ENCODE data around the gene CFAP73. TPM values are rescaled to one million over a fixed set of nuclear protein-coding genes. Genes with fewer than 3 reads are reported as not detected.

CFAP73 gene
- total RNA-seq, 1 donor from 2014 or later: not detected

DNA sequence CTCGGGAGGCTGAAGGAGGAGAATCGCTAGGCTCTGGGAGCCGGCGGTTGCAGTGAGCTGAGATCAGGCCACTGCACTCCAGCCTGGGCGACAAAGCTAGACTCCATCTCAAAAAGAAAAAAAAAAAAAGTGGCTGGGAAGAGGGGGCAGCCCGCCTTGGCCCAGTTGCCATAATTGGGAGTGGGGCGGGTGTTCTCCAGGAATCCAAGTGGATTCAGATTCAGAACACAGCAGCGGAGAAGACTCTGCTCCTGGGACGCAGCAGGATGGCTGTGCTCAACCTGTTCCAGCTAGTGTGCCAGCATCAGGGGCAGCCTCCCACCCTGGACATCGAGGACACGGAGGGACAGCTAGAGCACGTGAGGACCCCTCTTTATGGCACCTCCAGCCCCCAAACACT, 5.5 kb downstream of the CFAP73 start:
- Histone ChIP-seq H3K4me3 (ENCODE audit: low read depth, low read length) (no peak overlapping the region), H3K27me3 (ENCODE audit: control insufficient read depth, insufficient read depth, low read length) (peaks cover 34% of the 10 kb centered on the region), H3K36me3 (ENCODE audit: control insufficient read depth, insufficient read depth, low read length) (peaks cover 2% of the 10 kb centered on the region)
- TF ChIP-seq, protein P1, sequence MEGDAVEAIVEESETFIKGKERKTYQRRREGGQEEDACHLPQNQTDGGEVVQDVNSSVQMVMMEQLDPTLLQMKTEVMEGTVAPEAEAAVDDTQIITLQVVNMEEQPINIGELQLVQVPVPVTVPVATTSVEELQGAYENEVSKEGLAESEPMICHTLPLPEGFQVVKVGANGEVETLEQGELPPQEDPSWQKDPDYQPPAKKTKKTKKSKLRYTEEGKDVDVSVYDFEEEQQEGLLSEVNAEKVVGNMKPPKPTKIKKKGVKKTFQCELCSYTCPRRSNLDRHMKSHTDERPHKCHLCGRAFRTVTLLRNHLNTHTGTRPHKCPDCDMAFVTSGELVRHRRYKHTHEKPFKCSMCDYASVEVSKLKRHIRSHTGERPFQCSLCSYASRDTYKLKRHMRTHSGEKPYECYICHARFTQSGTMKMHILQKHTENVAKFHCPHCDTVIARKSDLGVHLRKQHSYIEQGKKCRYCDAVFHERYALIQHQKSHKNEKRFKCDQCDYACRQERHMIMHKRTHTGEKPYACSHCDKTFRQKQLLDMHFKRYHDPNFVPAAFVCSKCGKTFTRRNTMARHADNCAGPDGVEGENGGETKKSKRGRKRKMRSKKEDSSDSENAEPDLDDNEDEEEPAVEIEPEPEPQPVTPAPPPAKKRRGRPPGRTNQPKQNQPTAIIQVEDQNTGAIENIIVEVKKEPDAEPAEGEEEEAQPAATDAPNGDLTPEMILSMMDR (IDR thresholded peaks at IDR 0.05; ENCODE audit: insufficient read depth, low read length, poor library complexity, severe bottlenecking): no peak
- no peak for DNase-seq (ENCODE audit: low read depth)

DNA sequence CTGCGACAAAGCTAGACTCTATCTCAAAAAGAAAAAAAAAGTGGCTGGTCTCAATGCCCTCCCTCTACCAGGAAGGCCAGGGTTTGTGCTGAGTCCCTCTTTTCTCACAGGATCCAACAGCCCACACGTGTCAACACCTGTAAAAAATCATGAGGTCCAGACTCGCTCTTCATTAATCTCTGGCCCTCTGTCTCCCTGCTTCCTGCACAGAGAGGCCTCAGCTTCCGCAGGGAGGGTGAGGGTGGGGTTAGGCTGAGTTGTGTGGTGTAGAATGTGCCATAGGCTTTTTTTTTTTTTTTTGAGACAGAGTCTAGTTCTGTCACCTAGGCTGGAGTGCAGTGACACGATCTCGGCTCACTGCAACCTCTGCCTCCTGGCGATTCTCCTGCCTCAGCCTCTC, 6.1 kb downstream of the CFAP73 start:
- TF ChIP-seq, protein P1 (IDR thresholded peaks at IDR 0.05; ENCODE audit: insufficient read depth, low read length, poor library complexity, severe bottlenecking): no peak

DNA sequence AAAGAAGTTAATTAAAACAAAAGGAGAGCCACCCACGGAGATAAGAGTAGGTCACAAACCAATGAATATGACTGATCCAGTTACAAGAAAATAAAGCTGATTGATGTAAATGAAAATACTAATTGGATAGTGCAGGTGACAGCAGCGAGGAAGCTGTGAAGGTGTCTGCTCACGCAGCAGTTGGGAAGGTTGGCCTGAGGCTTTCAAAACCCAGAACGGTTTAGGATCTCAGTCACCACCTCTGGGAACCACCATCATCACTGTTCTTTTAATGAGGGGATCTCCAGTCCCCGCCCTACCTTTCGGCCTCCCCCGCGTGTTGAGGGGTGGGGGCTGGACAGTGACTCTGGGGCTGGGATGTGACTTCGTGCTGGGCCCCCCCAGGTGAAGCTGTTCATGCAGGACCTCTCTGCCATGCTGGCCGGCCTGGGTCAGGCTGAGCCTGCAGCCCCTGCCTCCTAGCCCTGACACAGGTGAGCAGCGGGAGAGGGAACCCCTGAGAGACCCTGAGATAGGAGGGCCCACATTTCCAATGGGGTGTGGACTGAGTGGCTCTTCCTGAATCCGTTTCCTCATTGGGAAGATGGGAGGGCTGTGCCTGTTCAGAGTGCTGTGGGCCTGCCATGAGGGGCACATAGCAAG, 7.8 kb downstream of the CFAP73 start:
- H3K36me3 ChIP-seq (ENCODE audit: control insufficient read depth, insufficient read depth, low read length): peaks cover 3% of the 10 kb centered on the region
- TF ChIP-seq, protein P1 (IDR thresholded peaks at IDR 0.05; ENCODE audit: insufficient read depth, low read length, poor library complexity, severe bottlenecking): no peak
- no peak for DNase-seq (ENCODE audit: low read depth)
- H3K4me3 ChIP-seq (ENCODE audit: low read depth, low read length): no peak overlapping the region
- peaks cover 25% of the 10 kb centered on the region for H3K27me3 ChIP-seq (ENCODE audit: control insufficient read depth, insufficient read depth, low read length)

More for the DNA sequence above, 6.1 kb downstream of the CFAP73 start:
- Histone ChIP-seq H3K36me3 (ENCODE audit: control insufficient read depth, insufficient read depth, low read length) (peaks cover 3% of the 10 kb centered on the region), H3K27me3 (ENCODE audit: control insufficient read depth, insufficient read depth, low read length) (peaks cover 30% of the 10 kb centered on the region), H3K4me3 (ENCODE audit: low read depth, low read length) (no peak overlapping the region)
- no peak for DNase-seq (ENCODE audit: low read depth)

DNA sequence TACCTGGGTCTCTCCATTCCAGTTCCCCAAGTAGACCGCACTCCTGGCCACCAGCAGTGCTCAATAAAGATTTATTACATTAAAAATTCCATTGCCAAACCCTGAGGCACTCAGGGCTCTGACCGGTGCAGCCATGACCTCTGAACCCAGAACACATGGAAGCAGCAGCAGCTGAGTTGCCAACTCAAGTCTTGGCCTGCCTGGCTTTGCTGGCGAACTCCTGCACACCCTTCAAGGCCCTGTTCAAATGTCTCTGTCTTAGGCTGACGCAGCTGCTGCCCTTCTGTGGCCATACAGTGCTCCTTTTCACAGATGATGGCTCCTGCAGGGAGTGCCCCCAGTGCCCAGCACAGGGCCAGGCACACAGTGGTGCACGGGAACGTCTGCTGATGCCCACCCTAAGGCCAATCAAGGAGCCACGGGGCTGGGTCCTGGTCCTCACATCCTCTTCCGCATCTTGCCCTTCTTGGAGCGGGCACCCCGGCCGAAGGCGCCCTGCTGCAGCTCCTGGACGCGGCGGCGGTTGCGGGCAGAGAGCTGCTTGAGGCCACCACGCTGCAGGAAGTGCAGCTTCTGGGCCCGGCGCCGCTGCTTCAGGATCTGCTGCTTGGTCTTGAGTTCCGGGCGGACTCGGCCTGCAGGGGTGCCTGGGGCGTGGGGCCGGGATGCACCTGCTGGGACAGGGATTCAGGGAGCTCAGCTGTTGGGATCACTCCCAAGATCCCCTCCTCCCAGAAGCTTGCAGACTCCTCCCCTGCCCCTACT, 9.1 kb downstream of the CFAP73 start:
- Histone ChIP-seq H3K36me3 (ENCODE audit: control insufficient read depth, insufficient read depth, low read length) (peaks cover 3% of the 10 kb centered on the region), H3K4me3 (ENCODE audit: low read depth, low read length) (no peak overlapping the region), H3K27me3 (ENCODE audit: control insufficient read depth, insufficient read depth, low read length) (peaks cover 16% of the 10 kb centered on the region)
- TF ChIP-seq, protein P1 (IDR thresholded peaks at IDR 0.05; ENCODE audit: insufficient read depth, low read length, poor library complexity, severe bottlenecking): no peak
- DNase-seq (ENCODE audit: low read depth): no peak

DNA sequence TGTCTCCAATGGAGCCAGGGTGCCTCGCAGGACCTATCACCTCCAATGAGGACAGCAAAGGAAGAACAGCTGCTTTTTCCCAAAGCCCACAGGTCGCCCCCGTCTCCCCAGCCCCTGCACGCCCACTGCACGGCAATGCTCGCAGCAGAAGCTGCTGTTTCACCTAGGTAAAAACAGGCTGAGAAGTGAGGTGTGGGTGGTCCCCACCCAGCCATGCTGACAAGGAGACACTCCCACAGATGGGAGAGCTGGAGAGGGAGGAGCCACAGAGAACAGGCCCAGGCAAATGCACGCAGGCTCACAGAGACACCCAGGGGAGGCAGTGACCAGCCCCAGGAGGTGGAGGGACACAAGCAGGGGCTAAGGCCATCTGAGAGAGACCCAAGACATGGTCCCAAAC, 10.4 kb downstream of the CFAP73 start:
- H3K36me3 ChIP-seq (ENCODE audit: control insufficient read depth, insufficient read depth, low read length): peaks cover 3% of the 10 kb centered on the region

More for the DNA sequence above, 10.4 kb downstream of the CFAP73 start:
- H3K4me3 ChIP-seq (ENCODE audit: low read depth, low read length): no peak overlapping the region
- TF ChIP-seq, protein P1 (IDR thresholded peaks at IDR 0.05; ENCODE audit: insufficient read depth, low read length, poor library complexity, severe bottlenecking): no peak
- peaks cover 7% of the 10 kb centered on the region for H3K27me3 ChIP-seq (ENCODE audit: control insufficient read depth, insufficient read depth, low read length)
- DNase-seq (ENCODE audit: low read depth): no peak
